IPS-NIHi7 (cell line): ENCODE results near the gene CDC42EP2.
"Not testable (repeated sequence)": the region's sequence is repeated elsewhere in the genome, so short reads cannot be mapped to it uniquely, and the experiment has no call there.

Source experiments
- DNase-seq: peaks from one replicate; pipeline ENCODE4 v3.0.0; 2012; ENCODE audit warnings: mixed read lengths; ENCODE audit errors: extremely low spot score

Gene CDC42EP2

DNA sequence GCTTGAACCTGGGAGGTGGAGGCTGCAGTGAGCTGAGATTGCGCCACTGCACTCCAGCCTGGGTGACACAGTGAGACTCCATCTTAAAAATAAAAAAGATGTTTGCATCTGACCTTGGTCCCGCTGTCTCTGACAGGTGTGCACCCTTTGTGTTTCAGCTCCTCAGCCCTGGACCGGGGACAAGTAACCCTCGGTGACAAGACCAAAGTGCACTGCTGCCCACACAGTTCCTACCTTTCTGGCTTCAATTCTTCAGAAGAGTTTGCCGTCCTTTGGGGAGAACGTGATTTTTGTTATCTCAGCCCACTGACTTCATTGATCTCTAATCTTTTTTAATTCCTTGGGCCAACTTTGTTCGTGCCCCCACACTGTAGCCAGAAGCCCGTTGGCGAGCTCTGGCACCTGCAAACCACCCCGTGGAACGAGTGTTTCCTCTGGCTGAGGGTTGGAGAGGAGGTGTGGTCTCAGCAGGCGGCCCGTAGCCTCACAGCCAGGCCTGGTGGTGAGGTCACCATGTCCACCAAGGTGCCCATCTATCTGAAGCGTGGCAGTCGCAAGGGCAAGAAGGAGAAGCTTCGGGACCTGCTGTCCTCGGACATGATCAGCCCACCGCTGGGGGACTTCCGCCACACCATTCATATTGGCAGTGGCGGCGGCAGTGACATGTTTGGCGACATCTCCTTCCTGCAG is 5.9 kb downstream of the CDC42EP2 start:
- no peak for DNase-seq

DNA sequence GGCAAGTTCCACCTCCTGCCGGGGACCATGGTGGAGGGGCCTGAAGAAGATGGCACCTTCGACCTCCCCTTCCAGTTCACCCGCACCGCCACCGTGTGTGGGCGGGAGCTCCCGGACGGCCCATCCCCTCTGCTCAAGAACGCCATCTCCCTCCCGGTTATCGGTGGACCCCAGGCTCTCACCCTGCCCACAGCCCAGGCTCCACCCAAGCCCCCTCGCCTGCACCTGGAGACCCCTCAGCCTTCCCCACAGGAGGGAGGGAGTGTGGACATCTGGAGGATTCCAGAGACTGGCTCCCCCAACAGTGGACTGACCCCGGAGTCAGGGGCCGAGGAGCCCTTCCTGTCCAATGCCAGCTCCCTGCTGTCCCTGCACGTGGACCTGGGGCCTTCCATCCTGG is 6.4 kb downstream of the CDC42EP2 start:
- no peak for DNase-seq

DNA sequence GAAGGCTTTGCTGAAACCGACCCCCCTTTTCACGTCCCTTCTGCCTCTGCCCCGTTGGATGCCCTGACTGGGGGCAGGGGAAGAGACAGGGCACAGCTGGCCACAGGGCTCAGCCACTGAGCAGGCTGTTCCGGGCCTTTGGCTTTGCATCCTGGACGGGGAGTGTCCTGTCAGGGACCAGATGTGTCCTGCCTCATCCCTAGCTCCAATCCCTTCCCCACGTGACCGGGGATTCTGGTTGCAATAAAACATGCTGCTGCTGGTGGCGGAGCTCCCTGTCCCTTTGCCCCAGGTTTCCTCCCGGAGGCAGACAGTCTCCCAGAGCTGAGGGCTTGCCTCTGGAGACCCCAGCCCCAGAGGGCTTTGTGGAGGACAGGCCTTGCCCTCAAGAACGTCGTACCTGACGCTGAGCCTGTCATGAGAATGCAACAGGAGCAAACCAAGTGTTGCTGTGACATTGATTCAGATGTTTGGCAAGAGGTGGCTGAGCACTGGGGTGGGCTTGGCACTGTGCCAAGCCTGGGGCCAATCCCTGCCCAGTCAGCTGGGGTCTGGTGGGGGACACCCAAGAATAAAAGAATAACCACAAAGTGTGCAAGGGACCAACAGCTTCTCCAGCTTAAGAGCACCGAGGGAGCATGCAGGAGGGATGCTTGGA is 7.3 kb downstream of the CDC42EP2 start:
- DNase-seq: no peak

DNA sequence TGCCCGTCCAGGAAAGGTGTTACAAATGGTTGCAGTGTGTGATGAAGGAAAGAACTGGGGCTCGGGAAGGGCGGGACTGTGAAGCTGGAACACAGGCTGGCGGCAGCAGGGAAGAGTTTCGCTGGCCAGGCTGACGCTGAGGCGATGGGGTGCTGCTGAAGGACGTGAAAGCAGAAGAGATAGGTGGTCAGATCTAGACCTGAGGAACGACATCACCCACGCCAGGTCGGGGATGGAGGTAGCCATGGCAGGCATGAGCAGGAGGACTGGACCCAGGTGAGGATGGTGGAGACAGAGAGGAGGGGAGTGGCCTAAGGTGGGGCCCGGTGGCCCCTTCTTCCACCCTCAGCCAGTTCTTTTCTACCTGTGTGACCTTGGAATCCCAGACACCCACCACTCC is 9.1 kb downstream of the CDC42EP2 start:
- no peak for DNase-seq

DNA sequence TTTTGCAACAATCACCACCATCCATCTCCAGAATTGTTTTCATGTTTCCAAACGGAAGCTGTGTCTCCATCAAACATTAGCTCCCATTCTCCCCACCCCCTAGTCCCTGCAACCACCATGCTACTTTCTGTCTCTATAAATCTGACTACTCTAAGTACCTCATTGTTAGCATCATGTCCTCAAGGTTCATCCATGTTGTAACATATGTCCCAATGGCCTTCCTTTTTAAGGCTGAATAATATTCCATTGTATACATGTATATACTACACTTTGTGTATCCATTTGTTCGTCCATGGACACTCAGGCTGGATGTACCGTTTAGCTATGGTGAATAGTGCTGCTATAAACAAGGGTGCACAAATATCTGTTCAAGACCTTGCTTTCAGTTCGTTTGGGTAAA is 10.8 kb downstream of the CDC42EP2 start:
- no peak for DNase-seq

DNA sequence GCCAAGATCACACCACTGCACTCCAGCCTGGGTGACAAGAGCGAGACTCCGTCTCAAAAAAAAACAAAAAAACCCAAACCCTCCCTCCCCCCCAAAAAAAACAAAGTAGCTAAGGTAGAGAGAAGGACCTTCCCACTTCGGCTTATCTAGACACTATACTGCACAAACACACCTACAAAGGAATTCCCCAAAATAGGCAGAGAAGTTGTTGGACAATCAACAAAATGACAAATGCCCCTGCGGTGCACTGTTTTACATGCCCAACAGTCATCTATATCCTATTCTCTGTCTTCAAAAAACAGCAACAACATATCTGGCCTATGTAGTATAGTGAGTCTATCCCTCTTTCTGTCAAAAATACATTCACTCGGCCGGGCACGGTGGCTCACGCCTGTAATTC is 12.4 kb downstream of the CDC42EP2 start:
- no peak for DNase-seq

DNA sequence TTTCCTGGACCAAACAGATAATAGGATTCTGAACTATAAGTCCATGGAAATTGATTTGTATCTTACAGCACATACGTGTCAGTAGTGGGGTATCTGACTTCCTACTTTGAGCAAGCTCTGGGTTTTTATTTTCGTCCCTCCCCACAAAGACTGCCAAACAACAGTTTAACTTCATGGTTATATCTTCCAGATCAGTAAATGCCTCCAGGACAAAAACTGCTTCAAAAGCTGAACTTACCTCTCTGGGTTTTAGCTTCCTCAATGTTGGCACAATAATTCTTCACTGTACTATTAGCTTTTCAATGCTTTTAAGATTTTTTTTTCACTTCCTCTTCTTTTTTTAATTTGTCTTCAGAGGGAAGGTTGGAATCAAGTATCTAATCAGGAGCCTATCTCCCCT is 14.8 kb downstream of the CDC42EP2 start:
- no peak for DNase-seq

DNA sequence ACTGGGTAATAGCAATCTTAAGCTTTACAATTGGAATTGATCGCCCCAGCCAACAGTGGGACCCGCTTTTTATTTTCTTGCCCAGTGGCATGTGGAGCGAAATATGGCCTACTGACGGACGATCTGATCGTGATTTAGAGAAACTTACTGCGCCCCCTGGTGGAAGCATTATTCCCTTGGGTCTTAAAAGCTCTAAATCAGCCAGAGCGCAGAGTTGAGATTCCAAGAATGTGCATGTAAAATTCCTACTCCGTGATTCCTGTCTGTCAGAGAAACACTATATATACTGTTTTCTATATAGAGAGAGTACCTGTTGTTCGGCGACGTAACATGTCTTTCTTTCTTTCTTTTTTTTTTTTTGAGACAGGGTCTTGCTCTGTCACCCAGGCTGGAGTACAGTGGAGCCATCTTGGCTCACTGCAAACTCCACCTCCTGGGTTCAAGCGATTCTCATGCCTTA is 15.3 kb downstream of the CDC42EP2 start:
- peak; percentile 69 for DNase-seq

DNA sequence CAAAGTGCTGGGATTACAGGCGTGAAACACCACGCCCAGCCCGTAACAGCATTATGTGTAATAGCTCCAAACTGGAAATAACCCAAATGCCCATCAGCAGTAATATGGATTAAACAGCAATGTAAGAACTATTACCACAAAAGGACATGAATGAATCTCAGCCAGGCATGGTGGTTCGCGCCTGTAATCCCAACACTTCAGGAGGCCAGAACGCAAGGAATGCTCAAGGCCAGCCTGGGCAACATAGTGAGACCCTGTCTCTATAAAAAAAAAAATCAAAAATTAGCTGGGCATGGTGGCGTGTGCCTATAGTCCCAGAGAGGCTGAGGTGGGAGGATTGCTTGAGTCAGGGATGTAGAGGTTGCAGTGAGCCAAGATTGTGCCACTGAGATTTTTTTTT is 15.9 kb downstream of the CDC42EP2 start:
- no peak for DNase-seq

DNA sequence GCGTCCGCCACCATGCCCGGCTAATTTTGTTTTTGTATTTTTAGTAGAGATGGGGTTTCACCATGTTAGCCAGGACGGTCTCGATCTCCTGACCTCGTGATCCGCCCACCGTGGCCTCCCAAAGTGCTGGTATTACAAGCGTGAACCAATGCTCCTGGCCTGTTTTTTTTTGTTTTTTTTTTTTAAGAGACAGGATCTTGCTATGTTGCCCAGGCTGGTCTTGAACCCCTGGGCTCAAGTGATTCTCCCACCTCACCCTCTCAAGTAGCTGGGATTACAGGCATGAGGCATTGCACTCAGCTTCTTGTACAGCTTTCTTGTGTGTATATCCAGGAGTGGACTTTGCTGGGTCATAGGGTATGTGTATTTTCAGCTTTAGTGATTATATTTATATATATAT is 17.9 kb downstream of the CDC42EP2 start:
- DNase-seq: not testable (repeated sequence)

DNA sequence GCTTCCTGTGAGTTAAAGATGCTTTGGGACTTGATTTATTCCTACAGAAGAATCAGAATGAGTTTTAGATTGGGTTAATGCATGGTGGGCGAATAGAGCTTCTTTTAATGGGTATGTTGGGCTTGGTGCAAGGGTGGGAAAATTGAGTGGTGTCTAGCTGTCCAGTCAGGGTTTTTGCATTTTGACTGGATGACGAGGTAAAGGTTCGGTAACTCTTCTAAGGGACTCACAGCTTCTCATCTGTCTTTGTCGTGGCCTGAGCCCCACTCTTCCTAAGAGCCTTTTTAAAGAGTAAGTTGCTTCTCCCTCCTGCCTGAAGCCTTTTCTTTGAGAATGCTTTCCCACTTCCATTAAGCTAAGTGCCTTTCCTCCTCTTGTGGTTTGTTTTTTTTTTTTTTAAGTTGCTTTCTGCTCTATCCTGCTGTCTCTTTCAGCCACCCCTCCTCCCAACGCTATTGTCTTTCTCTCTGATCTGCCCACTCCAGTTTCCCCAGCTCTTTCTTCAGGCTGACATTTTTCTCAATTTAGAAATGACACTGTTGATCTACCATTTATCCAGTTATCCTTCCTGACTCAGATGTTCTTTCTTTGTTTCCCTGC is 20.1 kb downstream of the CDC42EP2 start:
- no peak for DNase-seq

DNA sequence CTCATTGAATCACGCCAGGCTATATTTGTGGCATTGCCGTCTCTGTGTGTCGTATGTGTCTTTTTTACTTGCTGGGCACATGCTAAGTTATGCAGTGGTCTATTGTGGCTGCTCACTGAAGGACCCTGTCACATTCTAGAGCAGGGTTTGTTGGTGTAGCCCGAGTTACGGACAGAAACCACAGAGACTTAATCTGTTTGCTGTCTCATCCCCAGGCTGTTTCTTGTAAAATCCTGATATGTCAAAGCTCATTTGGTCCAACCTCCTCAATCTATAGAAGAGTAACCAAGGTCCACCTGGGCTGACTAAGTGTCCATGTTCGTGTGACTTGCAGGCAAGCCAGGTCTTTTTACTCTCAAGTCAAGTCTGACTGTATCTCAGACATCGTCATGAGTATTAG is 24.0 kb downstream of the CDC42EP2 start:
- DNase-seq: no peak

DNA sequence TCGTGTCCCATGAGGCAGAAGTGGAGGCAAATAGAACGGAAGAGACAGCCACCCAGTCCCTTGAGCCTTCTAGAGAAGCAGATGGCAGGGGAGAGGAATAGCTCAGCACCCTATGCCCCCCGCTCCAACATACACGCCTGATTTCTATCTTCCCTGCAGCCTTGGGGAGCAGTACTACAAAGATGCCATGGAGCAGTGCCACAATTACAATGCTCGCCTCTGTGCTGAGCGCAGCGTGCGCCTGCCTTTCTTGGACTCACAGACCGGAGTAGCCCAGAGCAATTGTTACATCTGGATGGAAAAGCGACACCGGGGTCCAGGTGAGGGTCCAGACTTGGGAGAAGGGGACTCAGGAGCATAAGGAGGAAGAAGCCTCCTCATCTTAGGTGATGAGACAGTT is 25.6 kb downstream of the CDC42EP2 start:
- DNase-seq: no peak

DNA sequence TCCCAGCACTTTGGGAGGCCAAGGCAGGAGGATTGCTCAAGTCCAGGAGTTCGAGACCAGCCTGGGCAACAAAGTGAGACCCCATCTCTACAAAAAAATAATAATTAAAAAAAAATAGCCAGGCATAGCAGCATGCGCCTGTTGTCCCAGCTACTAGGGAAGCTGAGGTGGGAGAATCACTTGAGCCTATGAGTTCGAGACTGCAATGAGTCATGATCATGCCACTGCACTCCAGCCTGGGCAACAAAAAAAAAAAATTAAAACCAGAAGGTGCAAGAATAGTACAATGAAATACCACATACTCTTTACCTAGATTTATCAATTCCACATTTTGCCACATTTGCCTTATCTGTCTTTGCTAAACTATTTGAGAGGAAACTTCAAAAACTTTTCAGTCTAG is 27.2 kb downstream of the CDC42EP2 start:
- no peak for DNase-seq

DNA sequence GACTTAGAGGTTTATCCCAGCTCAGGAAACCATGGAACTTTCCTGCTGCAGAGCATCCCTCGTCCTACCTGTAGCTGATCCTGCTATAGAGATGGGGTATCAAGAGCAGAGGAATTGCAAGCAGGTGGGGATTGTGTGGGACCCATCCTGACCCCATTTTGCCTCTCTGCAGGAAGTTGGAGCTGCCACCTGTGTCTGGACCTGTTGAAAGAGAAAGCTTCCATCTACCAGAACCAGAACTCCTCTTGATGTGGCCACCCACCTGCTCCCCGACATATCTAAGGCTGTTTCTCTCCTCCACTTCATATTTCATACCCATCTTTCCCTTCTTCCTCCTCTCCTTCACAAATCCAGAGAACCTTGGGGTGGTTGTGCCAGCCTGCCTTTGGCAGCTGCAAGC is 36.8 kb downstream of the CDC42EP2 start:
- no peak for DNase-seq

DNA sequence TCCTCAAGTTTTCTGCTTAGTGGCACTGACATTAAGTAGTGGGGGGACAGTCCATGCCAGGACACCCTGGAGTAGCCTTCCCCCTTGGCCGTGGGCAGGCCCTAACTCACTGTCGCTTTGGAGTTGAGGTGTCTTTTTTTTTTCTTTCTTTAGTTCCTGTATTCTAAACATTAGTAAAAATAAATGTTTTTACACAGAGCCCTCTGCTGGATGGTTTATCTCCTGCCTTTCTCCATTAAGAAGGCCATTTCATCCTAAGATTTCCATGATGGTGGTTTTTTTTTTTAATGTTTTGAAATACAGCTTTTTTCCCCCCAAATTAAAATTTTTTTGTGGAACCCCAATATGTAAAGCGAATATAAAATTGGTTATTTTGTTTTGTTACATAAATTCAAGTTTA is 38.1 kb downstream of the CDC42EP2 start:
- DNase-seq: no peak

DNA sequence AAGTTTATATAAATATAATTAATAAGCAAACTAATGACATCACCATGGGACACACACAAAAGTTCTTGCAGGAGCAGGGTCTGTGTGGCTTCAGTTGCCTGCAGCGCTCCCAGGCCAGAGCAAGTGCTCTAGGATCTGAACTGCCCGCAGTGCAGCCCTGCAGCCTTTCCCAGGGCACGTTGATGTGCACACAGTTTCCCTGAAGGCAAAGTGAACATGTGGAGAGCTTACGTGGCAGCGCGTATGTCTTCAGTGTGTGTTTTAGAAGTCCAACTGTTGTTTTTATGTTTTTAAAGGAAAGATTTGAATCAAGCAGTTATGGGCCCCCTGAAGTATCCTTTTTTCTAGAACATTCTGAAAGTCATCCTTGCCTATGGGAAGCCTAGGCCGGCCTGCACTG is 38.7 kb downstream of the CDC42EP2 start:
- no peak for DNase-seq

DNA sequence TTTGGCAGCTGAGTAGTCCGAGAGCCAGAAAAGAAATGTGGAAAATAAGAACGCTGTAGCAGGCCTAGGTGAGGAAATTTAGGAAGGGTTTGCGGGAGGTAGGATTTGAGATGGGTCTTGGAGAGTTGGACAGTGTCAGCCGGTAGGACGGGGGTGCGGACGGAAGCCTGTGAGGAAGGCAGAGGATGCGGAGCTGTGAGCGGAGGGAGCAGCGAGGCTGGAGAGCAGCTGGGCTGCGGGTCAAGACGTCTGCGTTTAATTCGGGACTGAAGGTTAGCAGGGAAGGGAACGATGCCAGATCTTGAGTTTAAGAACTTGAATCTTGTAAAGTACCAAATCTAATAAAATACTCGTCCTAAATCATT is 39.2 kb downstream of the CDC42EP2 start:
- peak; percentile 57 for DNase-seq

DNA sequence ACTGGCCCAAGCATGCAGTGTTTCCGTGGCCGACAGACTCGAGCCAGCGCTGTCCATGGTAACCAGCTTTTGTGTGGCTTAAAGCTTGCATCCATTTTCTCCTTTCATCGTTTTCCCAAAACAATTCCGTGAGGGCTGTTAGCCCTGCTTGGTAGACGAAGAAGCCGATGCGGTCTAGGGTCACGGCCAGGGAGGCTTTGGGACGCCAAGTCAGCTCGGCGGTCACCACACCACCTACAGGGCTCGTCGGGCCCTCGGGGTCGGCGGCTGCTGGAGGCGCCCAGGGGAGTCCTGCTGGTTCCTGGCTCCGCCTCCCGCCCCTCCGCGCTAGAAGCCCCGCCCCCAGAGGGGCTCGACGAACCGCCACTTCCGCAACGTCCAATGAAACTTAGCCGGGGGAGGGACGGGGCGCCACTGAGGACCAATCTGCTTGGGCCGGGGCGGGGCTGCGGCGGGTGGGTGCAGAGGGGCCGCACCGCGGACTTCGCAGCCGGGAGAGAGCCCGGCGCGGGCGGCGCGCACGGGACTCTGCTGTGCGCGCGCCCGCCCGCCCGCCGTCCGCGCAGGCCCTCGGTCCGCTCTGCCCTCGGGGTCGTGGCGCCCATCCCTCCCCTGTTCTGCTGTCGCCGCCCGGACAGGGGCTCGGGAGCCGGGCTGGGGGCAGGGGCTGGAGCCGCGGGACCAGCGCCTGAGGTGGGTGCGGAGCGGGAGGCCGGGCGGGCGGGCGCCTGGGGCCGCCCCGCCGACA is 39.8 kb downstream of the CDC42EP2 start, which contains the start of gene TIGD3:
TSS of gene TIGD3 (plus strand) at position 487 of the 748 bp plus-strand sequence. CDS start 1,058 bp downstream, outside the sequence.
- peak; percentile 100 for DNase-seq

DNA sequence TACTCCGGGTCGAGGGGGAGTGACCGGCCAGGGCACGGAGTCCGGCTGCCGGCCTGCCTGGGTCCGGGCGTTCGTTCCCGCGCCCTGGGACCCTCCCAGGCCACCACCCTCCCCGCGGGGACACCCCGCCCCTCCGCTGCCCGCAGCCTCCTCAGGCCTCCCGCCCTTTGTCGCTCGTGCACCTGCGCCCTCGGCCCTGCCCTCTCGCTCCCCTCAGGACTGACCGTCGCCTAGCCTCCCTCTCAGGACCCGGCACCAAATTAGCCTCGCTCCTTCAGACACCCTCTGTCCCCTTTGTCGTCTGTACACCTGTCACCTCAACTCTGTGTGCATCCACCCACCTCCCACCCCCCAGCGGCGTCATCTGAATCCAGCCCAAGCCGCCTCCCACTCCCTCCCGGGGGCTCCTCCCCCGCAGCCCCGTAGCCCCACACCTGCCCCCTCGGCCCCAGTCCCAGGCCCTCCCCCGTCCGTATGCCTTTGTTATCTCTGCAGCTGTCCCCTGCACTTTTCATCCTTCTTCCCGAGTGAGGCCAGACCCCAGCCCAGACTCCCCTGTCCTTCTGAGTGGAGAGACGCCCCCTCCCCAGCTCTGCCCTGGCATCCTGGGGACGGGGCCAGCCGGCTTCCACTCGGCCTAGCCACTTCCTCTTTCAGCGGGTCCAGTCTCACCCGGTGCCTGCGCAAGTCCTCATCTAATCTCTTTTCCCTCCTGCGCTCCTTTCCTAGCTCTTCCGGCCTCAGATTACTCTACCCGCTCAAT is 40.5 kb downstream of the CDC42EP2 start:
- DNase-seq: peak; percentile 51

DNA sequence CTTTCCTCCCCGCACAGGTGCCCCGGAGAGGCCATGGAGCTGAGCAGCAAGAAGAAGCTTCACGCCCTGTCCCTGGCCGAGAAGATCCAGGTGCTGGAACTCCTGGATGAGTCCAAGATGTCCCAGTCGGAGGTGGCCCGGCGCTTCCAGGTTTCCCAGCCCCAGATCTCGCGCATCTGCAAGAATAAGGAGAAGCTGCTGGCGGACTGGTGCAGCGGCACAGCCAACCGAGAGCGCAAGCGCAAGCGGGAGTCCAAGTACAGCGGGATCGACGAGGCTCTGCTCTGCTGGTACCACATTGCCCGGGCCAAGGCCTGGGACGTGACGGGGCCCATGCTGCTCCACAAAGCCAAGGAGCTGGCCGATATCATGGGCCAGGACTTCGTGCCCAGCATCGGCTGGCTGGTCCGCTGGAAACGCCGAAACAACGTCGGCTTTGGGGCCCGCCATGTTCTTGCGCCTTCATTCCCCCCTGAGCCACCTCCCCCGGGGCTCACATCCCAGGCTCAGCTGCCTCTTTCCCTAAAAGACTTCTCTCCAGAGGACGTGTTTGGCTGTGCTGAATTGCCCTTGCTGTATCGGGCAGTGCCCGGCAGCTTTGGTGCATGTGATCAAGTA is 41.2 kb downstream of the CDC42EP2 start:
- no peak for DNase-seq
